SH-SY5Y (cell line): Measurements from ENCODE around the gene NAA30.

Experiments used
- GATA2 ChIP-seq: IDR thresholded peaks from 2 replicates; pipeline ENCODE4 v1.6.1; 2011; ENCODE audit warnings: mild to moderate bottlenecking, low read depth, low read length
- GATA3 ChIP-seq: IDR thresholded peaks from 2 replicates; pipeline ENCODE4 v1.6.1; 2011; ENCODE audit warnings: low read depth, mild to moderate bottlenecking, low read length, moderate library complexity

DNA sequence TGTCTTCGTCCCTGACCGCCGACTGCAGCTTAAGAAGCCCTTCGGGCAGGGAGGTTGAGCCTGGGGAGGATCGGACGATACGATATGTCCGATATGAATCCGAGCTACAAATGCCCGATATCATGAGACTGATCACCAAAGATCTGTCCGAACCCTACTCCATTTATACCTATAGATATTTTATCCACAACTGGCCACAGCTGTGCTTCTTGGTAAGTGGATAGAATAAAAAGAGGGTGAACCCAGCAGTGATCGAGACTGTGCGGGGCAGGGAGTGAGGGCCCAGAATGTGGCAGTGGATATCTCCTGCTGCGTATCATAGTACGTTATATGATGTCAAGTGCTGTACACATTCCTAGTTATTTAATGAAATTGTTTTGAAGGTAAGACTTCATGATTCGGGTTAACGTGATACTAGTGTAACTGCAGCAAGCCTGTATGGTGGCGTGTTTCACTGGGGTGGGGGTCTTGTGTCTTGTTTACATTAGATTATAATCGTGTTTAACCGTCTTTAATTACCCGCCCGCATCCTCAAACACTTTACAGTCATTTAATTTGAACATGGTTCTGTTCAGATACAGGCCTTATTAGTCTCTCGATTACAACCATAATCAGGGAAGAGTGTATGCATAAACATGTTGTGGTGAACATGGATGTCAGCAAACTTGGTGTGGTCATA, 1.3 kb downstream of the NAA30 start:
- TF ChIP-seq GATA2 = peak; percentile 24; the same call in 1 of the 2 replicates
- no peak for TF ChIP-seq GATA3
